HG02840 (cell line): ENCODE data around the gene MTG2.

ENCODE experiments used
- ATAC-seq: cut with Tn5 transposase; IDR thresholded peaks from one replicate; pipeline ENCODE4 v1.9.1; 2021; ENCODE audit warnings: mild to moderate bottlenecking, moderate library complexity, moderate number of reproducible peaks; ENCODE audit not compliant: unreplicated experiment, low FRiP score

MTG2 gene

DNA sequence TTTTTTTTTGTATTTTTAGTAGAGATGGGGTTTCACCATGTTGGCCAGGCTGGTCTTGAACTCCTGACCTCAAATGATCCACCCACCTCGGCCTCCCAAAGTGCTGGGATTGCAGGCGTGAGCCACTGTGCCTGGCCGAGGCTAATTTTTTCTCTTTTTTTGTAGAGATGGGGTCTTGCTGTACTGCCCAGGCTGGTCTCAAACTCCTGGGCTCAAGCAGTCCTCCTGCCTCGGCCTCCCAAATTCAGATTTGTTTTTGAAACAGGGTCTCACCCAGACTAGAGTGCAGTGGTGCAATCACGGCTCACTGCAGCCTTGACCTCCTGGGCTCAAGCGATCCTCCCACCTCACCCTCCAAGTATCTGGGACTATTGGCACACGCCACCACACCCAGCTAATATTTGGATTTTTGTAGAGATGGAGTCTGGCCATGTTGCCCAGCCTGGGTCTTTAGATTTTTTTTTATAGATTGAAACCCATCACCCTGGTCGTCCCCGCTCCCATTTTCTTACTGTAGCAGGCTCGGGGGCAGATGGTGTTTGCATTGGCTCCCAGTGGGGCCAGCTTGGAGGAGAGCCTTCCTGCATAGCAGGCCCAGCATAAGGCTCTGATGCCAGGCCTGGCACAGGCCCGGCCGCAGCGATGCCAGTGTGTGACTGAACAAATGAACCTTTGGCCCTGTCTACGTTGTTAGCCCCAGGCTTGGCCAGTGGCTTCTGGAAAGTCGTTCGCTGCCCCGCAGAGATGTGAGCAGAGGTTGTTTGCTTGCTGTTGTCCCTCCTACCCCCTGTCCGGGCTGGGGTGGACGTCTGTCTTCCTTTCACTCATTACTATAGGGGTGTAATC, 4.3 kb upstream of the MTG2 start:
- no peak for ATAC-seq

DNA sequence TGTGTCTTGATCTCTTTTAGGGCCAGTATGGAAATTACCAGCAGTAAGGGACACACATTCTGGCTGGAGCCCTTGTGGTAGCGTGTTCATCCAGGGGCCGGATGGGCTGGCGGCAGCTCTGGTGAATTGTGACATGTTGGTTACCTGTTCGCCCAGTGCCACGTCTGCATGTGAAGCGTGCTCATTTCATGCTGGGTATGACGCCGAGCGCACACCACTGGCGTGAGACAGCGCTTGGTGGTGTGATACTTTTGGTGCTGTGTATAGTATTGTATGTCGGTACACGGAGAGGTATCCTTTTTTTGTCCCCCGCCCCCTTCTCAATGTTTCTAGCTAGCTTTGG, 3.7 kb upstream of the MTG2 start:
- no peak for ATAC-seq

DNA sequence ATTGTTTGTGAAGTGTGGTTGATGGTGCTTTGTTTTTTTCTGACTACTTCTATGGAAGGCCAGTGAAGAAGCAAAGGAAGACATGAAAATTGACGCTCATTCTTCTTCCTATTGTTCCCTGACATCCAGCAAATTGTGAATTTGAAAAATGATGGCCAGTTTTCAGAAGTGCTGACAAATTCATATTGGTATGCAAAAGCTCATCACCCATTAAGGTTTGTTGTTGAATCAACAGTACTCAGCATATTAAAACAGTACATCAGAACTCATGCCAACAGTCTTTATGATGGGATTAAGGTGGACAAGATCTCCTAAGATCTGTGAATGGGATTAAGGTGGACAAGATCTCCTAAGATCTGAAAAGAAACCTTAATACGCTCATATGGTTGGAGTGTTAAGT, 1.0 kb upstream of the MTG2 start:
- no peak for ATAC-seq

DNA sequence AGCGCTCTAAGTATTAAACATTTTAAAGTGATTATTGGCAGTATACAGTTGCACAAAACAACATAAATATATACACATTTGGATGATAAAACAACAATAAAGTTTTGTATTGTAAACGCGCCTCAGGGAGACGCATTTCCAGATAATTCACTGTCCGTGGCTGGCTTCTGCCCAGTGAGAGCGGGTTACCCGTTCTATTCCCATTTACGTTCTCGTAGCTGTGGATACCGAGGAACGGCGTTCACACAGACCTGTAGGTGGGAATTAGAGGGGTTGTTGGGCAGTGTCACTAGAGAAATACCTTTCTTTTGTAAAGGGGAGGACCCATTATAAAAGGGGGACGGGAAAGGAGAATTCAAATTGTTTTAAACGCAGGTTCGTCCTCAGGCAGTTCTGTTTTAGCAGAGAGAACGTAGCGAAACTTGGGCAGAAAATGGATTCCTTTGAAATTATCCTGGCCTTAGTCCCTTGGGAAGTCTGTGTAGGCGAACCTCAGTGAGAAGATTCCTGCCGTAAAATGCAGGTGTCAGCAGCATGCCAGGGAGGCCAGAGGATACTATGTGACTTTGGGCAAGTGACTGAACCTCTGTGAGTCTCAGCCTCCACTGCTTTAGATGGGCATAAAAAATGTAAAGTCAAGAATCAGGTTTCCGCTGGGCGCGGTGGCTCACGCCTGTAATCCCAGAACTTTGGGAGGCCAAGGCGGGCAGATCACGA, 756 bp downstream of the MTG2 start:
- no peak for ATAC-seq

DNA sequence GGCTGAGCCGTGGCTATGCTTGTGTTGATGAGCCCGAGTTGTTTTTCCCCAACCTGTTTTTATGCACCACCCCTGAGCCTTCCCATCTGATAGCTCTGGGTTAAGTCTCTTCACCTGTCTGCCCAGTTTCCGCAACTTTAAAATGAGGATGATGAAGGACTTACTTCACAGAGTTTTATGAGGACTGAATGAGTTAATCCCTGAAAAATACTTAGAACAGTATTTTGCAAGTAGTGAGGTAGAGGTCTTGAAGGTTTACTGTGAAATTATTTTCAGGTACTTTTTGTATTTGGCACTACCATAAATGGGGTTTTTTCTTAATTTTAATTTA, 3.2 kb downstream of the MTG2 start:
- no peak for ATAC-seq

DNA sequence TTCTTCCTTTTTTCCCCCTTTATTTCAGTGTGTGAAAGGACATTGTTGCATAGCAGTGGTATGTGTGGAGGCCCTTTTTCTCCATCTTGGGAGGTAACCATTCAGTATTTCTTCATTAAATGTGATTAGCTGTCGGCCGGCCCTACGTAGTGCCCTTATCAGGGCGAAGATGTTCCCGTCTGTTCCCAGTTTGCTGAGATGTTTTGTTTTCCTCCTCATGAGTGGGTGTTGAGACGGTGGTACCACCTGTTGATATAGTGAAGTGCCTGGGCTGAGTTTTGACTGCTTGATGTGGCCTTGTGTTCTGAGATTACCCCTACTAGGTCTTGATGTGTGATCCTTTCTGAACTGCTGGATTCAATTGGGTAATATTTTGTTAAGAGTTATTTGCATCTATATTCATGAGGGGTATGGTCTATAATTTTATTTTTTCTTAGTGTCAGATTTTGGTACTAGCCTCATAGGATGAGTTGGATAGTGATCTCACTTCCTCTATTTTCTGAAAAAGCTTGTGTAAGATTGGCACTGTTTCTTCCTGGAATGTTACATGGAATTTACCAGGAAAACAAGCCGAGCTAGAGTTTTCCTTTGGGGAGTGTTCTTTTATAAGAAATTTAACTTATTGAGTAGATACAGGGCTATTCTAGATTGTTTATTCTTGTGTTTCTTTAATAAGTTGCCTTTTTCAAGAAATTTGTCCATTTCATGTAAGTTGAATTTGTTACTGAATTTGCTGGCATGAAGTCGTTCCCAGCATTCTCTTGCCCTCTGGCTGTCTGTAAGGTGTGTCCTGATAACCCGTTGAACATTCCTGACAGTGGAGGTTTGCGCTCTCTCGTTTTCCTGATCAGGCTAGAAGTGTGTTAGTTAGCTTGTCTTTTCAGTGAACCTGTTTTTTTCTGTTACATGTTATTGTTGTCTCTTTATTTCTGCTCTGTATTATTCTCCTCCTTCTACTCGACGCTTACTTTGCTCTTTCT, 4.3 kb downstream of the MTG2 start:
- ATAC-seq = no peak

DNA sequence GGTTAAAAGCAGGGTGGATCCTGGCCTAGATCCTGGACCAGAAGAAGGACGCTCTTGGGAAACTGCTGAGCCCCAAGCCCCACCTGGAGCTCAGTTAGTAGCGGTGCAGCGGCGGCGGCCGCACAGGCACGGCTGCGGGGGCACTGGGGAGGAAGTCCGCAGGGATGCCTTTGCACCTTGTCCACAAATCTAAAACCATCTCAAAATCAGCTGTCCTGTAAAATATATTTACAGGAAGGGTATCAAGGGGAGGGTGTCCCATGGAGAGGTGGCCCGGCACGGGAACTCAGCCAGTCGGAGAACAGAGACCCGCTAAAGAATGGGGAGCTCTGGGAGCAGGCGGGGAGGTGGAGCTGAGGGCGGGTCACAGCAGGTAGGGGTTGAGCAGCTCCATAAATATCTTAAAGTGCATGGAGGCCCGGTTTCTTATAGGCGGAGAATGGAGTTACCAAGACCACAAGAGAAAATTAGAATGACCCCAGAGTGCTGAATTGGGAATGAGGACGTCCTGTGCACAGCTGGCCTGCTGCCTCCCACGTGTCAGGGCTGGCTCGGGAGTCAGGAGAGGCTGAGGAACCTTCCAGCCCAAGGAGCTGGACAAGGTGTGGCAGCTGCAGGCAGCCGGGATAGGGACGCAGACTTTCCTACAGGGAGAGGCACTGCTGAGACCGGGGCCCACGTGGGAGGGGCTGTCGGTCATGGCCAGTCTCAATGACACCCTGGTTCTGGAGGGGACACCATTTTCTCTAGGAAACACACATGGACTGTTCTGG, 8.0 kb downstream of the MTG2 start:
- ATAC-seq = no peak

DNA sequence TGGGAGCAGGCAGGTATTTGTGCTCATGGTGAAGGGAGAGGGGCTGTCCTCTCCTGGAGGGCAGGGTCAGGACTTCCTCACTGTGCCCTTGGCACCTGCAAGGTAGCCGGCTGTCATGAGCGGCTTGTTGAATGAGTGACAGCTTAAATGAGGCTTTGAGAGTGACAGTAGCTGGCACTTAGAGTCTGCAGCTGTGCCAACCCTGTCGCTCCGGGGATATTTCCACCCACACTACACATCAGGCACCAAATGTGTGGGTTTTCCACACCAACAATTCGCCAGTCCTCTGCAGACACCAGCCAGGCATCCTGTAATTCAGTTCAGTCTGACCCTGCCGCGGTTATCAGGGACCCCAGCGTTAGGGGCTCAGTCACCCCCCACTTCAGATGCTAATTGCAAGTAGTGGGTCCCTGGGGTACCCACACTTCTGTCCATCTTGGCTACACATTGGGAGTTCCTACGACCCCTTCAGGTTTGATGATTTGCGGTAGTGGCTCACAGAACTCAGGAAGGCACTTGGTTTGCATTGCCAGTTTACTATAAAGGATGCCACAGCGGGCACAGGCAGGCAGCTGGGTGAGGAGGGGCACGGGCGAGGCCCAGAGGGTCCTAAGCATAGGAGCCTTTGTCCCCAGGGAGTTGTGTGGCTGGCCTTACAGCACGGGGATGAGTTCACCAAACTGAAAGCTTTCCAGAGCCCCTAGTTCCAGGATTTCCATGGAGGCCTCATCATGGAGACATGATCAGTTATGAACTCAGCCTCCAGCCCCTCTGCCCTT, 9.1 kb downstream of the MTG2 start:
- ATAC-seq = no peak

DNA sequence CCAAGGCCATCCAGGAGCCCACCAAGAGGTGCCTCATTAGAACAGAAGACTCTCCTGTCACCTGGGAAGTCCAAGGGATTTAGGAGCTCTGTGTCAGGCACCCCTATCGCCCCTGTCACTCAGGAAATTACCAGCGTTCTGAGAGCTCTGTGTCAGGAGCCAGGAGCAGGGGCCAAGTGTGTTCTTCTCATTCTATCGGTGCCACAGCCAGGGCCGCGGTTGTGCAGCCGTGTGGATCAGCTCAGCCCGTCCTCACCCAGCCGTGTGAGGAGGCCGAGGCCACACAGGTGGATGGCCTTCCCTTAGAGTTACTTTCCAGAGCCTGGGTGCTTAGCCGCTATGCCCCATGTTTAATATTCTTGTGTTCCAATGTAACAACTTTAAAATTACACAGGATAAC, 9.8 kb downstream of the MTG2 start:
- ATAC-seq = no peak

DNA sequence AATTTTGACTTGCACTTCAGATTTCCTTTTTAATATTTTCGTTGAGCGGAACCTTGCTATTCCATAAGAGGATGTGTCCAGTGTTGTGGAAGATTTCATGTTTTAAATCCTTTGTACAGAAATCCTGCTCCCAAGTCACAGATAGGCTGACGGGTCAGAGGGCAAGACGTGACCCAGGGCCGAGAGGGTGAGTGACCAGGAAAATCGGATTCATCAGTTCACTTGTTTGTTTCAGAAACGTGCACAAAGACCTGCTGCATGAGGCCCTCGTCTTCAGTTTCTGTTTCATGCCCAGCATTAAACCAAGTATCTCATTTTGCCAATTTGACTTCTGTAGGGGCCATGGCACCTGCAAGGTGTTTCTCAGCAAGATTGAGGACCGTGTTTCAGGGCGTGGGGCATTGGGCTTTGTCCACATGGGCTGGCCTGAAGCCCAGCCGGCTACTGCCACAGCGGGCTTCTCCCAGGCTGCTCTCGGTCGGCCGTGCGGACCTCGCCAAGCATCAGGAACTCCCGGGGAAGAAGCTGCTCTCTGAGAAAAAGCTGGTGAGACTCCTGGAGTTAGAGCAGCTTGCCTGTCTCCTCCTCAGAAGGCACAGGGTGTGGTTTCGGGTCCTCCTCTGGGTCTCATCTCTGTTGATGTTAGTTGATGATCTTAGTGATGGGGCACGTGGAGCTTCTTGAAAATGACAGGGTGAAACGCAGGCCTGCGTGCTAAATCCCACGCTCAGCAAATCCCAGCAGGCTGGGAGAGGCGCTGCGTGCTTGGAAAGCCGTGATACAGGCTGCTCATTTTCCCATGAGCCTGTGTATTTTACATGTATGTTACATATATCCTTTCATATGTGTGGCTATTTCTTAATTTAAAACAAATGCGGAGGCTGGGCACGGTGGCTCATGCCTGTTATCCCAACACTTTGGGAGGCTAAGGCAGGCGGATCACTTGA, 10.5 kb downstream of the MTG2 start:
- no peak for ATAC-seq

DNA sequence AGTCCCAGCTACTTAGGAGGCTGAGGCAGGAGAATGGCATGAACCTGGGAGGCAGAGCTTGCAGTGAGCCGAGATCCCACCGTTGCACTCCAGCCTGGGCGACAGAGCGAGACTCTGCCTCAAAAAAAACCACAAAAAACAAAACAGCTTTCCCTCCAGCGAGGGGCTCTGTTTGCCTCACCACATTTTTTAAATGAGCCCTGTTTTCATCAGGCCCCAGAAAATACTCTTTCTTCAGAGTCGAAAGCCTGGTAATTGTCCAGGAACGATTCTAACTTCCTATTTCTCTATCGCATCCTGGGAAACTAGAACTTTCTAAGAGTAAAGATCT, 12.2 kb downstream of the MTG2 start:
- no peak for ATAC-seq

DNA sequence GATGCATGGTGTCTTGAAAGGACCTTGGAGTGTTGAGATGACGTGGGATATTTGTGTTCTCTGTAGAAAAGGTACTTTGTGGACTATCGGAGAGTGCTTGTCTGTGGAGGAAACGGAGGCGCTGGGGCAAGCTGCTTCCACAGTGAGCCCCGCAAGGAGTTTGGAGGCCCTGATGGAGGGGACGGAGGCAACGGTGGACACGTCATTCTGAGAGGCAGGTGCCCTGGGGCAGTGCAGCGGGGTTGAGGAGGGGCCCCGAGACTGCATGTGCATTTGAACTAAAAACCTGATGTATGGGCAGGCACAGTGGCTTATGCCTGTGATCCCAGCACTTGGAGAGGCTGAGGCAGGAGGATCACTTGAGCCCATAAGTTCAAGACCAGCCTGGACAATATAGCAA, 12.9 kb downstream of the MTG2 start:
- no peak for ATAC-seq

DNA sequence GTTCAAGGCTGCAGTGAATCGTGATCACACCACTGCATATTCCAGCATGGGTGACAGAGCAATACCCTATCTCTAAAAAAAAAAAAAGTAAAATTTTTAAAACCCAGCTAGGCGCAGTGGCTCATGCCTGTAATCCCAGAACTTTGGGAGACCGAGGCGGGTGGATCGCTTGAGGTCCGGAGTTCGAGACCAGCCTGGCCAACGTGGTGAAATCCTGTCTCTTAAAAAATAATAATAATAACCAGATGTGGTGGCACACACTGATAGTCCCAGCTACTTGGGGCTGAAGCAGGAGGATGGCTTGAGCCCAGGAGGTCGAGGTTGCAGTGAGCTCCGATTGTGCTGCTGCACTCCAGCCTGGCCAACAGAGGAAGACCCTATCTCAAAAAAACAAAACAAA, 13.5 kb downstream of the MTG2 start:
- no peak for ATAC-seq

DNA sequence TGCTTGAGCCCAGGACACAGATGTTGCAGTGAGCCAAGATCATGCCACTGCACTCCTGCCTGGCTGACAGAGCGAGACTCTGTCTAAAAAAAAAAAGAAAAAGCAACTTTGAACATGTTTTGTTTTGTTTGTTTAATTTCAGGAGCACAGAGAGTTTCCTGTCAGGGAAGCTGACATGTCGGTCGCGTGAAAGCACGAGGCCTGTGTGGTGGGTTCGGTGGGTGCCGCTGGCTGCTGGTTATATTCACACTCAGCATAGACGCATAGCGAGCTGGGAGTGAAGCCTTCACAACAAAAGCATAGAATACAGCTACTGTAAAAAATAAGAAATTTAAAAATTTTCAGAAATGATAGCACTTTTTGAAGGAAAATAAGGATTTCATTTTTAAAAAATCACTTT, 14.5 kb downstream of the MTG2 start:
- no peak for ATAC-seq

DNA sequence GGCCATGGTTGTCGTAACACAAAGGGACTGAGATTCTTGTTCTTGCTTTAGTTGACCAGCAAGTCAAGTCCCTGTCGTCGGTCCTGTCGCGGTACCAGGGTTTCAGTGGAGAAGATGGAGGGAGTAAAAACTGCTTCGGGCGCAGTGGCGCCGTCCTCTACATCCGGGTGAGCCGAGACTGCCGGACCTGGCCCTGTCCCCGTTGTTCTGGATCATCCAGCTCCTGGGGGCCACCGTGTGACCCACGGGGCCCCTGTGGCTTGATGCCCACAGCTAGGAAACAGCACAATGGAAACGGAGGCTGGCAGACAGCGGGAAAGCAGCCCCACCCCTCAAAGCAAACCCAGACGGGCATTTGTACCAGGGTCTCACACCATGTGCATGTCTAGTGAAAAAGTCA, 15.0 kb downstream of the MTG2 start:
- ATAC-seq = no peak

DNA sequence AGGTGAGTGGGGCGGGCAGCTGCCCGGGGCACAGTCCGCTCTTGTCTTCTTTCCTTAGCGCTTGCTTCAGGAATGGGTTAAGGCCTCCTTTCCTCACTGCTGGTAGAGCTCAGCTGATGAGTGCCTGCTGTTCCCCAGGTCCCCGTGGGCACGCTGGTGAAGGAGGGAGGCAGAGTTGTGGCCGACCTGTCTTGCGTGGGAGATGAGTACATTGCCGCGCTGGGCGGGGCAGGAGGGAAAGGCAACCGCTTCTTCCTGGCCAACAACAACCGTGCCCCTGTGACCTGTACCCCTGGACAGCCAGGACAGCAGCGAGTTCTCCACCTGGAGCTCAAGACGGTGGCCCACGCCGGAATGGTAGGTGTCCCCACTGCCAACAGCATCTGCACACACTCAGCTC, 15.7 kb downstream of the MTG2 start:
- ATAC-seq = no peak

DNA sequence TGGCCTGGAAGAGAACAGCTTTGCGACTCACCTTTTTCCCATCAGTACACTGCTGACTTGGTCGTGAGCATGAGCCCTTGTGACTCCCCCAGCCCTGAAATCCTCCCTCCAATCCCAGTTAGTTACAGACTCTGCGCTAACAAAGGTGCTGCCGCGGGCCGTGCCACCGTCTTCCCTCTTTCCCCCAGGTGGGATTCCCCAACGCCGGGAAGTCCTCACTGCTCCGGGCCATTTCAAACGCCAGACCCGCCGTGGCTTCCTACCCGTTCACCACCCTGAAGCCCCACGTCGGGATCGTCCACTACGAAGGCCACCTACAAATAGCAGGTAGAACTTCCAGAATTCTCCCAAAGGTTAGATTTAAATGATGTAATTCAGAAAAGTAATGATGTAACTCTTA, 16.1 kb downstream of the MTG2 start:
- no peak for ATAC-seq

DNA sequence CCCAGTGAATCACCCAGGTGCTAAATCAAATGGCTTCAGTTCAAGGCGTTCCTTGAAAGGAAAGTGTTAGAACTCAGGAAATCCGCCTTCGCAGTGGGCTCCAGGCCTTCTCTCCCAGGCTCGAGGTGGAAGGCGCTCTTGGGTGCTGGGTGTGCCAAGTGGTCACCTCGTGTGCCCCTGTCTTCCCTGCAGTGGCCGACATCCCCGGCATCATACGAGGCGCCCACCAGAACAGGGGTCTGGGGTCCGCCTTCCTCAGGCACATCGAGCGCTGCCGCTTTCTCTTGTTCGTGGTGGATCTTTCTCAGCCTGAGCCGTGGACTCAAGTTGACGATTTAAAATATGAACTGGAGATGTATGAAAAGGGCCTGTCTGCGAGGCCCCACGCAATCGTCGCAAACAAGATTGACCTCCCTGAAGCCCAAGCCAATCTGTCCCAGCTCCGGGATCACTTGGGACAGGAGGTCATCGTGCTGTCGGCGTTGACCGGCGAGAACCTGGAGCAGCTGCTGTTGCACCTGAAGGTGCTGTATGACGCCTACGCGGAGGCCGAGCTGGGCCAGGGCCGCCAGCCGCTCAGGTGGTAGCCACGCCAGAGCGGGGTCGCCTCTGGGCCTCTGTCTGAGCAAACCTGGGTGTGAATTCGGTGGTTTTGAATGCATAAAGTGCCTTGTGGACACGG, 17.8 kb downstream of the MTG2 start:
- no peak for ATAC-seq
